A549 (cell line): ENCODE data around the gene TWIST1. TPM values are rescaled to one million over a fixed set of nuclear protein-coding genes. Genes with fewer than 3 reads are reported as not detected.

Experiments
- ATAC-seq, 2 experiments: fragments of 200-7000 bp in 1 of 2; fragments of >200 bp in 1 of 2; cut with Nextera tagmentation in 1 of 2; cut with Tn5 transposase in 1 of 2; 3 replicates each; pipeline versions ENCODE4 v1.8.0 to v1.9.1; 2018 to 2020; ENCODE audit warnings: mild to moderate bottlenecking in 1 of 2, moderate library complexity in 1 of 2
- CTCF ChIA-PET: fragments of 300-600 bp; sonication (Branson Sonifier 250); formaldehyde crosslinking; extraction: SDS; loops from one replicate; lab custom pipeline; 2021; ENCODE audit warnings: antibody characterized with exemption, inconsistent platforms; lab: Yijun Ruan, JAX
- POLR2A ChIA-PET: fragments of 350-600 bp; formaldehyde crosslinking; extraction: SDS; loops from one replicate; lab custom pipeline; 2021; ENCODE audit warnings: antibody characterized with exemption, inconsistent platforms; lab: Yijun Ruan, JAX
- DNase-seq, 2 experiments: peaks; one replicate each; pipeline versions ENCODE4 v3.0.0 to v3.0.0-alpha.2; 2011 to 2016; ENCODE audit warnings: low read depth in 1 of 2, low spot score in 1 of 2
- FAIRE-seq: peaks from 2 replicates; lab custom pipeline; 2011; peaks lifted over from hg19 to GRCh38; lab: Jason Lieb, UNC
- H3K27ac ChIP-seq, 2 experiments: fragments of >200 bp; sonication (Bioruptor Twin); formaldehyde crosslinking; 3 replicates each; pipeline ENCODE4 v1.5.1; 2016 to 2017
- H3K4me1 ChIP-seq: fragments of >200 bp; sonication (Bioruptor Twin); formaldehyde crosslinking; 3 replicates; pipeline ENCODE4 v1.6.1; 2016
- H3K4me2 ChIP-seq: fragments of >200 bp; sonication (Bioruptor Twin); formaldehyde crosslinking; 3 replicates; pipeline ENCODE4 v1.6.1; 2016
- H3K4me3 ChIP-seq: fragments of >200 bp; sonication (Bioruptor Twin); formaldehyde crosslinking; 3 replicates; pipeline ENCODE4 v1.5.1; 2016
- H3K9me3 ChIP-seq: fragments of >200 bp; sonication (Bioruptor Twin); formaldehyde crosslinking; 3 replicates; pipeline ENCODE4 v1.6.1; 2016
- BHLHE40 ChIP-seq: IDR thresholded peaks from 2 replicates; pipeline ENCODE4 v1.6.1; 2012; ENCODE audit warnings: low read depth, low read length, inconsistent platforms
- CEBPB ChIP-seq, 2 experiments: fragments of >200 bp in 1 of 2; sonication (Bioruptor Twin) in 1 of 2; formaldehyde crosslinking in 1 of 2; IDR thresholded peaks; 2 replicates each; pipeline ENCODE4 v1.6.1; 2012 to 2016
- CTCF ChIP-seq: fragments of >200 bp; sonication (Bioruptor Twin); formaldehyde crosslinking; IDR thresholded peaks from 3 replicates; pipeline ENCODE4 v1.5.1; 2016
- EHF ChIP-seq: fragments of 250-450 bp; sonication (Bioruptor Pico); IDR thresholded peaks from 2 replicates; pipeline ENCODE4 v1.5.0; 2020; ENCODE audit warnings: mild to moderate bottlenecking
- ELK1 ChIP-seq: fragments of 150-350 bp; IDR thresholded peaks from 2 replicates; pipeline ENCODE4 v1.6.1; 2014; ENCODE audit warnings: low read depth, mild to moderate bottlenecking, low read length
- EP300 ChIP-seq, 2 experiments: fragments of >200 bp; sonication (Bioruptor Twin); formaldehyde crosslinking; IDR thresholded peaks; 2 replicates in 1 of 2; 3 replicates in 1 of 2; pipeline ENCODE4 v1.6.1; 2016 to 2017
- FOSB ChIP-seq: fragments of 250-450 bp; sonication (Bioruptor Pico); IDR thresholded peaks from 2 replicates; pipeline ENCODE4 v1.5.0; 2020; ENCODE audit warnings: mild to moderate bottlenecking, moderate library complexity
- FOSL2 ChIP-seq, 2 experiments: fragments of 450-650 bp in 1 of 2; fragments of >200 bp in 1 of 2; sonication (Bioruptor Twin) in 1 of 2; formaldehyde crosslinking; IDR thresholded peaks; 2 replicates each; pipeline versions ENCODE4 v1.5.0 to v1.6.1; 2016 to 2020; ENCODE audit warnings: mild to moderate bottlenecking in 1 of 2, moderate library complexity in 1 of 2
- HES2 ChIP-seq: fragments of >200 bp; sonication (Bioruptor Twin); formaldehyde crosslinking; IDR thresholded peaks from 2 replicates; pipeline ENCODE4 v1.6.1; 2016
- HOXB13 ChIP-seq: fragments of 250-450 bp; sonication (Bioruptor Pico); IDR thresholded peaks from 2 replicates; pipeline ENCODE4 v1.5.0; 2020; ENCODE audit warnings: low read depth, mild to moderate bottlenecking, moderate library complexity
- JUNB ChIP-seq: fragments of >200 bp; sonication (Bioruptor Twin); formaldehyde crosslinking; IDR thresholded peaks from 2 replicates; pipeline ENCODE4 v1.6.1; 2016
- MAFK ChIP-seq: fragments of 450-650 bp; IDR thresholded peaks from 2 replicates; pipeline ENCODE4 v1.6.1; 2014; ENCODE audit not compliant: partially characterized antibody
- MAZ ChIP-seq: fragments of 150-350 bp; IDR thresholded peaks from 2 replicates; pipeline ENCODE4 v1.6.1; 2014; ENCODE audit warnings: antibody characterized with exemption, low read depth, low read length, borderline replicate concordance
- NFE2L2 ChIP-seq: fragments of 150-350 bp; conservative IDR thresholded peaks from 2 replicates; pipeline ENCODE4 v1.6.1; 2014; ENCODE audit warnings: low read length
- NR3C1 ChIP-seq: fragments of >200 bp; sonication (Bioruptor Twin); formaldehyde crosslinking; IDR thresholded peaks from 3 replicates; pipeline ENCODE4 v1.6.1; 2017
- POLR2AphosphoS2 ChIP-seq: conservative IDR thresholded peaks from 2 replicates; pipeline ENCODE4 v1.6.1; 2012; ENCODE audit warnings: low read length, improper control_type of control experiment, inconsistent platforms
- RARB ChIP-seq: fragments of 250-450 bp; sonication (Bioruptor Pico); IDR thresholded peaks from 2 replicates; pipeline ENCODE4 v1.8.0; 2021; ENCODE audit warnings: mild to moderate bottlenecking, moderate library complexity
- REST ChIP-seq: fragments of 200-600 bp; sonication (generic); IDR thresholded peaks from 2 replicates; pipeline ENCODE4 v1.6.1; 2016; ENCODE audit warnings: antibody characterized with exemption, mild to moderate bottlenecking, moderate library complexity
- TFCP2L1 ChIP-seq: fragments of 250-450 bp; sonication (Bioruptor Pico); IDR thresholded peaks from 2 replicates; pipeline ENCODE4 v1.5.0; 2021; ENCODE audit warnings: mild to moderate bottlenecking
- ZC3H11A ChIP-seq: fragments of 450-650 bp; IDR thresholded peaks from 2 replicates; pipeline ENCODE4 v1.6.1; 2014; ENCODE audit warnings: antibody characterized with exemption, mild to moderate bottlenecking
- WGBS: methylation state at CpG from one replicate; pipeline ENCODE4 v1.1.6; 2017; ENCODE audit errors: missing lambda C conversion rate; 5-methylcytosine and 5-hydroxymethylcytosine counted together
- polyA plus RNA-seq, 4 experiments: library from polyadenylated mRNA; depleted of rRNA in 3 of 4; stranded (reverse); fragments of >200 nt; fragmentation: RNase III in 1 of 4; extraction: RNeasy Plus Mini Kit Qiagen cat#74134 plus additional on column Dnase treatment in 1 of 4; gene quantifications; 2 replicates in 3 of 4; 3 replicates in 1 of 4; pipeline ENCODE4 v1.2.3, GENCODE V29; 2011 to 2017

Gene TWIST1
- polyA plus RNA-seq, 2 of the 4 experiments (the other 2 are of a cell fraction) = 0.61 to 1.3 TPM

GRCh38 chr7:19114551-19114855, 2.9 kb downstream of the TWIST1 start:
- ChIA-PET CTCF (interaction anchor here (1.1 kb wide), 1 partner anchor 421 kb away, joined by 3 read pairs; no protein-coding TSS in a partner anchor), POLR2A (no interaction called here)
- FAIRE-seq (no peak), DNase-seq (no peak), ATAC-seq (no peak)
- TF ChIP-seq POLR2AphosphoS2 (no peak), CTCF (no peak), FOSB (CRISPR knock-in tag) (no peak), HES2 (no peak), ELK1 (no peak), TFCP2L1 (CRISPR knock-in tag) (no peak), JUNB (no peak), FOSL2 (IDR thresholded peaks at IDR 0.05) (no peak), FOSL2 (CRISPR knock-in tag; IDR thresholded peaks at IDR 0.05) (no peak), RARB (CRISPR knock-in tag) (no peak), BHLHE40 (no peak), MAFK (no peak), NFE2L2 (no peak), ZC3H11A (no peak), REST (no peak), EP300 (IDR thresholded peaks at IDR 0.05) (no peak), EHF (CRISPR knock-in tag) (no peak)
- H3K4me1 ChIP-seq = no peaks in the 10 kb centered on the region
- WGBS = 34% methylated on average over 2 of the region's 2 CpGs
- H3K4me3 ChIP-seq = no peak overlapping the region
- no peak overlapping the region for H3K4me2 ChIP-seq
- no peaks in the 10 kb centered on the region for H3K9me3 ChIP-seq
- no peak overlapping the region for H3K27ac ChIP-seq

GRCh38 chr7:19113855-19114550, 3.4 kb downstream of the TWIST1 start:
- Histone ChIP-seq H3K4me1 (no peaks in the 10 kb centered on the region), H3K4me2 (no peak overlapping the region), H3K9me3 (no peaks in the 10 kb centered on the region), H3K27ac (no peak overlapping the region), H3K4me3 (no peak overlapping the region)
- POLR2A ChIA-PET = no interaction called here
- no peak for FAIRE-seq
- 25% methylated on average over 3 of the region's 3 CpGs for WGBS
- ATAC-seq = no peak
- CTCF ChIA-PET = interaction anchor here (1.1 kb wide), 1 partner anchor 421 kb away, joined by 3 read pairs; no protein-coding TSS in a partner anchor
- no peak for DNase-seq
- no peak for TF ChIP-seq NFE2L2
- no peak for TF ChIP-seq JUNB
- TF ChIP-seq MAZ = no peak
- no peak for TF ChIP-seq NR3C1
- TF ChIP-seq POLR2AphosphoS2 = no peak
- TF ChIP-seq MAFK = peak; percentile 29
- no peak for TF ChIP-seq BHLHE40
- TF ChIP-seq HOXB13 = no peak
- no peak for TF ChIP-seq CEBPB (IDR thresholded peaks at IDR 0.05)
